Retinal pigment epithelial cell (primary cell): ENCODE data around the gene CHAT.

ENCODE experiments used
- DNase-seq: peaks from one replicate; pipeline ENCODE4 v3.0.0-alpha.2; 2010; ENCODE audit warnings: low read depth
- H3K4me3 ChIP-seq: 2 replicates; pipeline ENCODE4 v1.5.1; 2011; ENCODE audit warnings: mild to moderate bottlenecking, low read length, control low read depth, moderate library complexity
- CTCF ChIP-seq: conservative IDR thresholded peaks from 2 replicates; pipeline ENCODE4 v1.5.1; 2011; ENCODE audit warnings: low read depth, low read length, control low read depth, inconsistent platforms

Gene CHAT

GRCh38 chr10:49616421-49617101, 2.7 kb downstream of the CHAT start:
- TF ChIP-seq CTCF = no peak
- no peak overlapping the region for H3K4me3 ChIP-seq
- DNase-seq = no peak

GRCh38 chr10:49617121-49618020, 3.5 kb downstream of the CHAT start:
- DNase-seq = no peak
- H3K4me3 ChIP-seq = no peak overlapping the region
- no peak for TF ChIP-seq CTCF

- TF ChIP-seq CTCF = no peak
- no peak overlapping the region for H3K4me3 ChIP-seq
- no peak for DNase-seq
Measured at GRCh38 chr10:49618821-49619220, 5.0 kb downstream of the CHAT start.

GRCh38 chr10:49619613-49620012, 5.8 kb downstream of the CHAT start:
- TF ChIP-seq CTCF = no peak
- no peak for DNase-seq
- no peak overlapping the region for H3K4me3 ChIP-seq

- no peak overlapping the region for H3K4me3 ChIP-seq
- no peak for DNase-seq
- no peak for TF ChIP-seq CTCF
Measured at GRCh38 chr10:49620286-49620810, 6.5 kb downstream of the CHAT start.

- DNase-seq = no peak
- no peak for TF ChIP-seq CTCF
- H3K4me3 ChIP-seq = no peak overlapping the region
Measured at GRCh38 chr10:49620841-49621378, 7.1 kb downstream of the CHAT start.
